K562 (cell line): ENCODE measurements around the gene PRKG1. TPM values are rescaled to one million over a fixed set of nuclear protein-coding genes. Genes with fewer than 3 reads are reported as not detected.

ENCODE experiments used
- BCL6 ChIP-seq: fragments of 250-450 bp; sonication (Bioruptor Pico); IDR thresholded peaks from 2 replicates; pipeline ENCODE4 v1.4.0; 2020
- FOXJ2 ChIP-seq: fragments of 200-800 bp; sonication (Bioruptor generic); IDR thresholded peaks from 2 replicates; pipeline ENCODE4 v1.6.1; 2016; ENCODE audit warnings: missing genetic modification characterization, missing compliant biosample characterization
- HMG20B ChIP-seq: fragments of 250-450 bp; sonication (Bioruptor Pico); IDR thresholded peaks from 2 replicates; pipeline ENCODE4 v1.5.0; 2021; ENCODE audit warnings: mild to moderate bottlenecking
- PRPF4 ChIP-seq: fragments of 200-400 bp; formaldehyde crosslinking; IDR thresholded peaks from one replicate; pipeline ENCODE4 v1.6.1; 2017; ENCODE audit warnings: low read length, low read depth, mild to moderate bottlenecking; ENCODE audit not compliant: insufficient read depth, poor library complexity, severe bottlenecking
- SIN3B ChIP-seq: fragments of 450-650 bp; IDR thresholded peaks from 2 replicates; pipeline ENCODE4 v1.6.1; 2017; ENCODE audit warnings: low read depth, mild to moderate bottlenecking, moderate library complexity
- ZBTB1 ChIP-seq: sonication (generic); formaldehyde crosslinking; IDR thresholded peaks from 2 replicates; pipeline ENCODE4 v1.8.1; 2023; ENCODE audit warnings: missing genetic modification reagents, low read depth, mild to moderate bottlenecking, borderline replicate concordance
- ZNF253 ChIP-seq: fragments of 250-450 bp; sonication (Bioruptor Pico); conservative IDR thresholded peaks from 2 replicates; pipeline ENCODE4 v1.6.1; 2021; ENCODE audit warnings: mild to moderate bottlenecking
- ZZZ3 ChIP-seq: fragments of 450-650 bp; IDR thresholded peaks from 2 replicates; pipeline ENCODE4 v1.6.1; 2016; ENCODE audit warnings: antibody characterized with exemption, mild to moderate bottlenecking, moderate library complexity
- polyA plus RNA-seq, 8 experiments: library from polyadenylated mRNA; depleted of rRNA in 4 of 8; stranded (reverse) in 5 of 8; unstranded in 3 of 8; fragments of >200 nt; fragmentation: Nextera tagmentation in 2 of 8; fragmentation: Illumina TruSeq in 1 of 8; extraction: Ambion mirVana in 2 of 8; extraction: Trizol in 1 of 8; gene quantifications; 2 replicates each; pipeline versions ENCODE4 v1.2.1 to v1.2.3, GENCODE V29; 2011 to 2014; ENCODE audit warnings: inconsistent platforms in 1 of 8, missing spikeins in 1 of 8
- total RNA-seq, 7 experiments: library from RNA; depleted of rRNA in 6 of 7; stranded (reverse); fragments of >200 nt in 6 of 7; fragmentation: Illumina TruSeq in 2 of 7; extraction: Trizol in 2 of 7; gene quantifications; 2 replicates each; pipeline versions ENCODE4 v1.2.1 to v1.2.3, GENCODE V29; 2011 to 2021; ENCODE audit warnings: low replicate concordance in 1 of 7
- TF ChIP-seq, protein P1 (sequence below): sonication (generic); formaldehyde crosslinking; IDR thresholded peaks from 2 replicates; pipeline ENCODE4 v1.8.1; 2023; ENCODE audit warnings: mild to moderate bottlenecking, missing genetic modification reagents
- TF ChIP-seq, protein P2 (sequence below): fragments of 250-450 bp; sonication (Bioruptor Pico); IDR thresholded peaks from 2 replicates; pipeline ENCODE4 v1.8.0; 2022; ENCODE audit warnings: inconsistent platforms, mild to moderate bottlenecking, moderate library complexity, borderline replicate concordance
- TF ChIP-seq, protein P3 (sequence below): fragments of 250-450 bp; sonication (Bioruptor Pico); IDR thresholded peaks from 2 replicates; pipeline ENCODE4 v1.5.1; 2021; ENCODE audit warnings: mild to moderate bottlenecking
- TF ChIP-seq, protein P4 (sequence below): sonication (generic); formaldehyde crosslinking; IDR thresholded peaks from 2 replicates; pipeline ENCODE4 v1.8.0; 2023; ENCODE audit warnings: missing genetic modification reagents, mild to moderate bottlenecking, borderline replicate concordance
- TF ChIP-seq, protein P5 (sequence below), 2 experiments: fragments of 450-650 bp; conservative IDR thresholded peaks; 2 replicates each; pipeline ENCODE4 v1.6.1; 2017; ENCODE audit warnings: mild to moderate bottlenecking in 2 of 2, moderate library complexity in 2 of 2

The PRKG1 gene
- total and polyA plus RNA-seq, 9 of the 15 experiments (the other 6 are each of a cell fraction or from before 2014, with no cell fraction given), result 0.22 TPM; not detected in 8

DNA sequence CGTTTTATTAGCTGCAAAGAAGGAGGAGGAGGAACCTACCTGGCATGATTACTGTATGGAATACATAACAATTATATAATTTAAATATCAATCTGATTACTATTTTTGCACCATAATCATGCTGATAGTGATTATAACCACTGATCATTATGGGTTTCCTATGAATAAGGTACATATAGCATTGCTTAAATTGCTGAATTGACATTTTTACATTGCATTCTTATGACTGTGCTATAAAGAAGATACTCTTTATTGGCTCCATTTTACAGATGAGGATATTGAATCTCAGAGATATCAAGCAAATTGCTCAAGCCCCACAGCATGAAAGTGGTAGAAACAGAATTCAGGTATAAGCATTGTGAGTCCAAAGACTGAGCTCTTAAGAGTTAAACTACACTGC, 1262.9 kb downstream of the PRKG1 start (continued):
- TF ChIP-seq, protein P1, sequence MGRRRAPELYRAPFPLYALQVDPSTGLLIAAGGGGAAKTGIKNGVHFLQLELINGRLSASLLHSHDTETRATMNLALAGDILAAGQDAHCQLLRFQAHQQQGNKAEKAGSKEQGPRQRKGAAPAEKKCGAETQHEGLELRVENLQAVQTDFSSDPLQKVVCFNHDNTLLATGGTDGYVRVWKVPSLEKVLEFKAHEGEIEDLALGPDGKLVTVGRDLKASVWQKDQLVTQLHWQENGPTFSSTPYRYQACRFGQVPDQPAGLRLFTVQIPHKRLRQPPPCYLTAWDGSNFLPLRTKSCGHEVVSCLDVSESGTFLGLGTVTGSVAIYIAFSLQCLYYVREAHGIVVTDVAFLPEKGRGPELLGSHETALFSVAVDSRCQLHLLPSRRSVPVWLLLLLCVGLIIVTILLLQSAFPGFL (CRISPR knock-in tag), result no peak
- no peak for TF ChIP-seq ZNF253 (CRISPR knock-in tag)
- TF ChIP-seq, protein P2, sequence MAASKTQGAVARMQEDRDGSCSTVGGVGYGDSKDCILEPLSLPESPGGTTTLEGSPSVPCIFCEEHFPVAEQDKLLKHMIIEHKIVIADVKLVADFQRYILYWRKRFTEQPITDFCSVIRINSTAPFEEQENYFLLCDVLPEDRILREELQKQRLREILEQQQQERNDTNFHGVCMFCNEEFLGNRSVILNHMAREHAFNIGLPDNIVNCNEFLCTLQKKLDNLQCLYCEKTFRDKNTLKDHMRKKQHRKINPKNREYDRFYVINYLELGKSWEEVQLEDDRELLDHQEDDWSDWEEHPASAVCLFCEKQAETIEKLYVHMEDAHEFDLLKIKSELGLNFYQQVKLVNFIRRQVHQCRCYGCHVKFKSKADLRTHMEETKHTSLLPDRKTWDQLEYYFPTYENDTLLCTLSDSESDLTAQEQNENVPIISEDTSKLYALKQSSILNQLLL (CRISPR knock-in tag), result no peak
- TF ChIP-seq HMG20B (CRISPR knock-in tag), result no peak
- TF ChIP-seq, protein P3, sequence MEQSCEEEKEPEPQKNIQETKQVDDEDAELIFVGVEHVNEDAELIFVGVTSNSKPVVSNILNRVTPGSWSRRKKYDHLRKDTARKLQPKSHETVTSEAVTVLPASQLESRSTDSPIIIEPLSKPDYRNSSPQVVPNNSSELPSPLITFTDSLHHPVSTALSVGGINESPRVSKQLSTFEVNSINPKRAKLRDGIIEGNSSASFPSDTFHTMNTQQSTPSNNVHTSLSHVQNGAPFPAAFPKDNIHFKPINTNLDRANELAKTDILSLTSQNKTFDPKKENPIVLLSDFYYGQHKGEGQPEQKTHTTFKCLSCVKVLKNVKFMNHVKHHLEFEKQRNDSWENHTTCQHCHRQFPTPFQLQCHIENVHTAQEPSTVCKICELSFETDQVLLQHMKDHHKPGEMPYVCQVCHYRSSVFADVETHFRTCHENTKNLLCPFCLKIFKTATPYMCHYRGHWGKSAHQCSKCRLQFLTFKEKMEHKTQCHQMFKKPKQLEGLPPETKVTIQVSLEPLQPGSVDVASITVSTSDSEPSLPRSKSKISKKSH (CRISPR knock-in tag), result no peak
- TF ChIP-seq, protein P4, sequence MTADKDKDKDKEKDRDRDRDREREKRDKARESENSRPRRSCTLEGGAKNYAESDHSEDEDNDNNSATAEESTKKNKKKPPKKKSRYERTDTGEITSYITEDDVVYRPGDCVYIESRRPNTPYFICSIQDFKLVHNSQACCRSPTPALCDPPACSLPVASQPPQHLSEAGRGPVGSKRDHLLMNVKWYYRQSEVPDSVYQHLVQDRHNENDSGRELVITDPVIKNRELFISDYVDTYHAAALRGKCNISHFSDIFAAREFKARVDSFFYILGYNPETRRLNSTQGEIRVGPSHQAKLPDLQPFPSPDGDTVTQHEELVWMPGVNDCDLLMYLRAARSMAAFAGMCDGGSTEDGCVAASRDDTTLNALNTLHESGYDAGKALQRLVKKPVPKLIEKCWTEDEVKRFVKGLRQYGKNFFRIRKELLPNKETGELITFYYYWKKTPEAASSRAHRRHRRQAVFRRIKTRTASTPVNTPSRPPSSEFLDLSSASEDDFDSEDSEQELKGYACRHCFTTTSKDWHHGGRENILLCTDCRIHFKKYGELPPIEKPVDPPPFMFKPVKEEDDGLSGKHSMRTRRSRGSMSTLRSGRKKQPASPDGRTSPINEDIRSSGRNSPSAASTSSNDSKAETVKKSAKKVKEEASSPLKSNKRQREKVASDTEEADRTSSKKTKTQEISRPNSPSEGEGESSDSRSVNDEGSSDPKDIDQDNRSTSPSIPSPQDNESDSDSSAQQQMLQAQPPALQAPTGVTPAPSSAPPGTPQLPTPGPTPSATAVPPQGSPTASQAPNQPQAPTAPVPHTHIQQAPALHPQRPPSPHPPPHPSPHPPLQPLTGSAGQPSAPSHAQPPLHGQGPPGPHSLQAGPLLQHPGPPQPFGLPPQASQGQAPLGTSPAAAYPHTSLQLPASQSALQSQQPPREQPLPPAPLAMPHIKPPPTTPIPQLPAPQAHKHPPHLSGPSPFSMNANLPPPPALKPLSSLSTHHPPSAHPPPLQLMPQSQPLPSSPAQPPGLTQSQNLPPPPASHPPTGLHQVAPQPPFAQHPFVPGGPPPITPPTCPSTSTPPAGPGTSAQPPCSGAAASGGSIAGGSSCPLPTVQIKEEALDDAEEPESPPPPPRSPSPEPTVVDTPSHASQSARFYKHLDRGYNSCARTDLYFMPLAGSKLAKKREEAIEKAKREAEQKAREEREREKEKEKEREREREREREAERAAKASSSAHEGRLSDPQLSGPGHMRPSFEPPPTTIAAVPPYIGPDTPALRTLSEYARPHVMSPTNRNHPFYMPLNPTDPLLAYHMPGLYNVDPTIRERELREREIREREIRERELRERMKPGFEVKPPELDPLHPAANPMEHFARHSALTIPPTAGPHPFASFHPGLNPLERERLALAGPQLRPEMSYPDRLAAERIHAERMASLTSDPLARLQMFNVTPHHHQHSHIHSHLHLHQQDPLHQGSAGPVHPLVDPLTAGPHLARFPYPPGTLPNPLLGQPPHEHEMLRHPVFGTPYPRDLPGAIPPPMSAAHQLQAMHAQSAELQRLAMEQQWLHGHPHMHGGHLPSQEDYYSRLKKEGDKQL (CRISPR knock-in tag), result no peak
- no peak for TF ChIP-seq ZZZ3
- TF ChIP-seq SIN3B, result no peak
- TF ChIP-seq ZBTB1 (CRISPR knock-in tag), result no peak
- TF ChIP-seq, protein P5, sequence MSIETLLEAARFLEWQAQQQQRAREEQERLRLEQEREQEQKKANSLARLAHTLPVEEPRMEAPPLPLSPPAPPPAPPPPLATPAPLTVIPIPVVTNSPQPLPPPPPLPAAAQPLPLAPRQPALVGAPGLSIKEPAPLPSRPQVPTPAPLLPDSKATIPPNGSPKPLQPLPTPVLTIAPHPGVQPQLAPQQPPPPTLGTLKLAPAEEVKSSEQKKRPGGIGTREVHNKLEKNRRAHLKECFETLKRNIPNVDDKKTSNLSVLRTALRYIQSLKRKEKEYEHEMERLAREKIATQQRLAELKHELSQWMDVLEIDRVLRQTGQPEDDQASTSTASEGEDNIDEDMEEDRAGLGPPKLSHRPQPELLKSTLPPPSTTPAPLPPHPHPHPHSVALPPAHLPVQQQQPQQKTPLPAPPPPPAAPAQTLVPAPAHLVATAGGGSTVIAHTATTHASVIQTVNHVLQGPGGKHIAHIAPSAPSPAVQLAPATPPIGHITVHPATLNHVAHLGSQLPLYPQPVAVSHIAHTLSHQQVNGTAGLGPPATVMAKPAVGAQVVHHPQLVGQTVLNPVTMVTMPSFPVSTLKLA (conservative IDR thresholded peaks at IDR 0.05), result no peak
- TF ChIP-seq PRPF4, result no peak
- TF ChIP-seq BCL6 (CRISPR knock-in tag), result no peak
- no peak for TF ChIP-seq FOXJ2
